HG03521 (cell line): ENCODE measurements around the gene SHISA9.

Experiments
- ATAC-seq: cut with Tn5 transposase; IDR thresholded peaks from one replicate; pipeline ENCODE4 v1.9.1; 2021; ENCODE audit warnings: mild to moderate bottlenecking, moderate library complexity; ENCODE audit not compliant: unreplicated experiment

The SHISA9 gene

DNA sequence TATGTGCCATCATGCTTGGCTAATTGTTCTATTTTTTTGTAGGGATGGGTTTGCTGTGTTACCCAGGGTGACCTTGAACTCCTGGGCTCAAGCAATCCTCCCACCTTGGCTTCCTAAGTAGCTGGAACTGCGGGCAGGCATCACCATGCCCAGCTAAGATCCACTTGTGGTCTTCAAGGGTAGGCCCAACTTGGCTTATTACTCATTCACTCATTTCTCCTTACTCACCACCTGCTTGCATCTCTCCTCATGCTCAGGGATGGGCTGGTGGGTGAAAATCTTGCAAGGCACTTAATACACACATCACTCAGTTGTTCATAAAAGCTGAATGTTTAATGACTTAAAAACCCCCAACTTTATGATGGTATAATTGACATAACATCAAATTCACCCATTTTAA is 207.8 kb downstream of the SHISA9 start:
- no peak for ATAC-seq

DNA sequence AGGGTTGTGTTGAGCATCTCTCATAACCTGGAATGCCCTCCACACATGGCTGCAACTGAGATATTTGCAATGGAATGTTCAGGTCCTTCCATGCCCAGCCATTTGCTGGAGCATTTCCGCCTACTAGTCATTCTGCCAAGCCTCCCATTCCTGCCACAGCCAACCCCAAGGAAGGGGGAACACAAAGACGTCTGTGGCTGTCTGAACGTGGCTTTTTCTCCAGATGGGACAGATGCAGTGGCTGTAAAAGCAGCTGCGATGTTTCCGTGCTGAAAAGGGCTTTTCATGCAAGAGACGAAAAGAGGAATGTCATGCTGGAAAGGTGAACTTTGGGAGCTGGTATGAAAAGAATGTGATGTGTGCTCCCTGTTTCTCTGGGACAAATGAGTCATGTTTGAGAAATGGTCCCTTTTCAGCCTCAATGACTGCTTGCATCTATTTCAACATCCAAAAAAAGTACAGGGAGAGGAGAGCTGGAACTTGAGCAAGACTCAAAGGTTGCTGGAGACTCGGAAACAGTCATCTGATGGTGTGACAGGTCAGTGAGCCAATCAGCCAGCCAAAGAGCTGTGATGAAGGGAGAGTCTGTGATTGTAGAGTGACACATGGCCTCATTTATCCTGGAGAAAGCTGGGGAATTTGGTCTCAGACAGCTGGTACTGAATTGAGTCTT is 208.9 kb downstream of the SHISA9 start:
- ATAC-seq = no peak

DNA sequence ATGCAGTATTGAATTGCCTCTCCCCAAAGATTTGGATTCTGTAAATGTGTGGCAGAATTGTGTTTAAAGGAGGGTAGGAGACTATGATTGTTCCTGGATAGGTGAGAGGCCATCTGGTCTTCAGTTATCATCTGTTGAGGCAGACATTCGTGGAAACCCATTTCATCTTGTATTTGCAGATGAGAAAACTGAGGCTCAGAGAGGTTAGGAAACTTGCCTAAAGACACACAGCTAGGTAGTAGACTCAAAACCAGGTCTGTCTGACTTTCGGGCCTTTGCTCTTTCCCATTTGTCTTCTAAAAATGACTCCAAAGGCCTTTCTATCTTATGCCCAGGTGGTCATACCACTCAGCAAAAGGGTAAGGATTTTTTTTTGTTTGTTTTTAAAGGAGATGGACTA is 210.3 kb downstream of the SHISA9 start:
- ATAC-seq = no peak

DNA sequence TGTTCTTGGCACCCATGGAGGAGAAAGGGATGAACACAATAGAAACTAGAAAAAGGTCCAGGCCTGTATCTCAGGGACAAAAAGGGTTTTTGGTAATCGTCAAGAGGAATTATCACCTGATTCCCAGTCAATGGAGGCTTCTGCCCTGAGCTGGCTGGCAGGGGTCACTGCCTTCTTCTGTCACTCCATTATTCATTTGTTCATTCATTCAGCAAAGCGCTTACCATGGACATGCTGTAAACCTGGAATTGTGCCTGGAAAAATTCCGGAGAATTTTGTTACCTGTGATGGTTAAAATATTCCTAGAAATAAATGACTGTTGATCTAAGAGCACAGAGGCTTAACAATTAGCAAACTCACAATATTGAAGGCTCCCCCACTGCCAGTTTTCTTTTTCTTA is 212.3 kb downstream of the SHISA9 start:
- no peak for ATAC-seq

DNA sequence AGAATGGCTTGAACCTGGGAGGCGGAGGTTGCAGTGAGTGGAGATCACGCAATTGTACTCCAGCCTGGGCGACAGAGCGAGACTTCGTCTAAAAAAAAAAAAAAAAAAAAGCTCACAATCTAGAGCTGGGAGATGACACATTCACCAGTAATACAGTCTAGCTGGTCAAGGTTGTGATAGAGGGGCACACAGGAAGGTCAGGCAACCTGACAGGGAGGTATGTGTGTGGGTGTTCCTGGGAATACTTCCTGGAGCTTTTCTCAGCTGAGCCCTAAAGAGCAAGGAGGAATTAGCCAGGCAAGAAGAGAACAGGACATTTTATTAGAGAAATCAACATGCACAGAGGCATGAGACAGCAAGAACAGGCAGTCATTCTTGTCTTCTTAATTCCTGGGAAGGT is 216.7 kb downstream of the SHISA9 start:
- ATAC-seq = no peak

DNA sequence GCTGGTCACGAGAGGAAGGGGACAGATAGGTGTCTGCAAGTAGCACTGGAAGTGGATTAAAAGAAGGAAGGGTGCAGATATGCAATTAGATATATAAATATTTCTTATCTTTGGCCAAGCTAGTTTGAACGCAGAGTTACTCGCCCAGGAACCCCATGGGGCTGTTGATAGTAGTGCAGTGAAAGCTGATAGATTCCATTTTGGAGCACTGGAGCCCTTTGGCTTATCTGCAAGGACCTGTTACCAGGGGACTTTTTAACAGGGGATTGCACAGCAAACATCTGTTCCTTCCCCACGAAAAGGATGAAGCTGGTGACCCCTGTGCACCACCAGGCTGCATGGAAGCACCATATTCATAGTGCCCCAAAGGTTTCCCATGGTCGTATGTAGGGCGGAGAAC is 218.7 kb downstream of the SHISA9 start:
- no peak for ATAC-seq

DNA sequence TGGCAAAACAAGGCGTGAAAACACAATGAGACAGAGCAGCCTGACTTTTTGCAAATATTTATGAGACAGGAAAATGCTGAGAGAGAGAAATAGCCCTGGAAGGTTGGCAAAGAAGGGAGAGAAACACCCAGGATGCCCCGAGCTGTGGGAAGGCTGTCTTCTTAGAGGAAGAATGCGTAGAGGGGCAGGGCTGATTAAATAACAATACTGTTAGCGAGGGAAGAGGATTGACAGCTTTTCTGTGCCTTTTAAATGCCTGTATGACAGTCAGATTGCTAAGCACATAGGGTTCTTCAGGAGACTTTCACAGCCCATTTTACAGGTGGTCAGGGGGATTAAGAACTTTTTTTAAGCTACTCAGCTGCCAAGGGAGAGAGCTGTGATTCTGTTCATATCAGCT is 219.2 kb downstream of the SHISA9 start:
- no peak for ATAC-seq

DNA sequence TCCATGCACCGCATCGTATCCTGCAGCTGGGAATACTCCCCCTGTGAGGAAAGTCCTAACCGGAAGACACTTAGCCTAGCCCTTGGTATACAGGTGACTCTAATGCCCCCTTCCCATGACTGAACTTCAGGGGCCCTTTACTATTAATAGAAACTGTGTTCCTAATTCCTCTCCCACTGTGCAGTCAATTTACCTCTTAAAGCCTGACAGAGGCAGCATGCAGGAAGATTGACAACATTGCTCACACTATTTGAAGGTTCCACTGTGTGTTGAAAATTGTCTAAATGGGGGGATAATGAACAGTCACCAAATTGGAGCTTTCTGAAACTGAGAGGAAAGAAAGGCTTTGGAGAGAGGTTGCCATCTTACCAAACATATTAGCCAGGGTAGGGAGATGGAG is 222.6 kb downstream of the SHISA9 start:
- no peak for ATAC-seq

DNA sequence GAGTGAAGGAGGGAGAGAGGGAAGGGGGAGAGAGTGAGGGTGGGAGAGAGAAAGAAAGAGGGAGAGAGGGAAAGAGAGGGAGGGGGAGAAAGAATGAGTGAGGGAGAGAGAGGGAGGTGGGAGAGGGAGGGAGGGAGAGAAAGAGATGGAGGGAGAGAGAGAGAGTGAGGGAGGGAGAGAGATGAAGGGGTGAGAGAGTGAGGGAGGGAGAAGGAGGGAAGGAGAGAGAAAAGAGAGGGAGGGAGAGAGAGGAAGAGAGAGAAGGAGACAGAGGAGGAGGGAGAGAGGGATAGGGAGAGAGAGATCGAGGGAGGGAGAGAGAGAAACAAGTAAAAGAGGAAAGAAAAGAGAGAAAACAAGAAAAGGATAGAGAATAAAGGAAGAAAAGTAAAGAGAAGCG is 225.7 kb downstream of the SHISA9 start:
- ATAC-seq = no peak

DNA sequence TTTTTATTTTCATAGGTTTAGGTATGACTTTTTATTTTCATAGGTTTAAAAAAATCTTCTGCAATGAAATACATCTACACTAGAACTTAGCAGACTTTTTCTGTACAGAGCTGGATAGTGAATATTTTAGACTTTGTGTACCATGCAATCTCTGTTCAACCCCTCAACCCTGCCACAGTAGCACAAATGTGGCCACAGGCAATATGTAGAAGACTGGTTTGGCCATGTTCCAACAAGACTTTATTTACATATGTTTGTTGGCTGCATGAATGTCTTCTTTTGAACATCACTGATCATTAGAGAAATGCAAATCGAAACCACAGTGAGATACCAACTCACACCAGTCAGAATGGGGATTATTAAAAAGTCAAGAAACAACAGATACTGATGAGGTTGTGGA is 229.2 kb downstream of the SHISA9 start:
- no peak for ATAC-seq

DNA sequence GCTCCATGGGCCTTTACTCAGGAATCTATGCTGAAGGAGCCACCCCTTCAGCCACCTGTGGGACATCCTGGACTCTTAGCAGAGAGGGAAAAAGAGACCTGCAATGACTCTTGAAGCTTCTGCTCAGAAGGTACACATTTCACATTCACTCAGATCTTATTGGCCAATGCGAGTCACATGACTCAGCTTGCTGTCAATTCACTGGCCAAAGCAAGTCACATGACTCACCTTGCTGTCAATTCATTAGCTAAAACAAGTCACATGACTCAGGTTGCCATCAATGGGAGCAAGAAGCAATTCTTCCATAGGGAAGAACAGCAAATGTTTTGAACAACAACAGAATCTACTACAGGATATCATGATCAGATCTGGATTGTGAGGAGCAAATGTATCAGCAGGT is 233.4 kb downstream of the SHISA9 start:
- no peak for ATAC-seq

DNA sequence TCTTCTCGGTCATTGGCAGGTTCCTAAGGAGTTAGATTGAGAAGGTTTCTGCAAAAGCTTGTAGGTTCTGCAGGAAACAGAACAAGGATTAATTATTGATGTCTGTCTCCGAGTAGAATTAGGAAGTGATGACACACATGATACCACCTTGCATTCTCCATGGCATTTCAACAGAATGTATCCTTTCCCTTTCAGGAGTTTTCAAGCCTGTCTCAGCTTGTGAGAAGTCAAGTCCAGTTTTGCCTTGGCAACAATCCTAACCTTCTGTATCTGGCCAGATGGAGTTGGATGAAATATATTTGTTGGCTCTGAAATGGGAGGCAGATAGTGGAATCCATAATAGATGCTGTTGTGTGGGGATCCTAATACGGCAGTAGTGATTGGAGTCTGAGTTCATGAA is 235.5 kb downstream of the SHISA9 start:
- no peak for ATAC-seq

DNA sequence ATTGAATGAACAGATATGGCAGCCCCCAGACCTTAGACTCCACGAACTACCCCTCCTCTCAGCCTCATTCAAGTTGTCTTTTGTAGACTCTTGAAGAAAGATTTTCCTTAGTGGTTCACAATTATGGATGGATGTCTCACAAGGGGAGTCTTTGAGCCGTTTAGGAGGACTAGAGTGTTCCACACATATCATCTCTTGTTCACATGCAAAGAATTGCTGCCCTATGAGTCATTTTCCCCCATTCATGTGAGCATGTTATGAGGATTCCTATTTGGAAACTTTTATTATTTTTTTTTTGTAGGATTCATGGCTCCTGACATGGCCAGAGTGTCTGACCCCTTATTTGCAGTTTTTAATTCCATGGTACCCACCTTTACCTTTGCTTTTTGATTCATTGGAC is 237.1 kb downstream of the SHISA9 start:
- no peak for ATAC-seq

DNA sequence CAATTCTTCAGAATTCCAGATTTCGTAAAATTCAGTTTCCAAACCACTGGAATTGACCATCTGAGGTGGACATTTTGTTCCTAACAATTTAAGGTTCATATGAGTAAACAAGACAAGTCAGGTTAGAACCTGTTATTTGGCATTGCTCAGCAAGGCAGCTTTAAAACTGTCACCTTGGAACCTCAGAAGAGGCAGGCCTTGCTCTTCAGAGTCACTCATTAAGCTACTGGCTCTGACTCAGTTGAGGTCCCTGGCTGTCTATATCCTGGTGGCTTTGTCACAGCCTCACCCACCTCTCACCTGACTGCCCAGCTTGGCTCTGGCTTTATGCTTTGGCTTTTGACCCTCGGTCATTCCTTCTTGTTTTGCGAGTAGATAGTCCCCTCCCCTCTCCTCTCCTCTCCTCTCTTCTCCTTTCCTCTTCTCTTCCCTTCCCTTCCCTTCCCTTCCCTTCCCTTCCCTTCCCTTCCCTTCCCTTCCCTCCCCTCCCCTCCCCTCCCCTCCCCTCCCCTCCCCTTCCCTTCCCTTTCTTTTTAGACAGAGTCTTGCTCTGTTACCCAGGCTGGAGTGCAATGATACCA is 238.4 kb downstream of the SHISA9 start:
- no peak for ATAC-seq

DNA sequence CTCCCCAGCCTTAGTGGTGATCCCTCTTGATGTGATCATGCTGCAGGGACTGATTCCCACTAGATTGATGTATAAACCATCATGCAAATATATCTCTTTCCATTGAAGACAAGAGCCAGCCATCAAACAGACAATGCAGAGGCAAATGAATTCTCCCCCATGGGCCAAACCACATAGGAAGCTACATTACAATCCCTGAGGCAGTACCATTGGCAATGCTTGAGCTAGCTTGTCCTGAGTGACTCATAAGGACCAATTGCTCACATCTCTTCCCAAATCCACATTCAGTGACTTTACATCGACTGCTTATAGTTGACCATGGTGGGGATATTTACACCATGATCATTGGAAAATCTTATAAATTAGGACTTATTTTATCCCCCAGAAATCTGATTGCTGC is 242.2 kb downstream of the SHISA9 start:
- ATAC-seq = no peak

DNA sequence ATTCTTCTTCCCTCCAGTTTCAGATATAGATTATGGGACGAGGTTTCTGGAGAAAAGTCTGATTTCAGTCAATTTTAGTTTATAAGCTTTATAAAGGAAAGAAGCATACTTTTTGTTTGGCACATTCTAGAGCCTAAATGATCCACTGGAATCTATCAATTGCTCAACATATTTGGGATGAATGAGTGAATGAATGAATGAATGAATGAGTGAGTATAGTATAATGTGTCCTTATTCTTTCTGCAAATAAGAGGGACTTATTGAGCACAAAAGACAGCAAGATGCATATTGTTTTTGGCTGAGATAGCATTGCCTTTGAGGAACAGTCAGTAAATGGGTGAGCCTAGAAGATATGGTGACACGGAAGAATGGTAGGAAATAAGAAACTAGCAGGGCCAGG is 245.4 kb downstream of the SHISA9 start:
- no peak for ATAC-seq

DNA sequence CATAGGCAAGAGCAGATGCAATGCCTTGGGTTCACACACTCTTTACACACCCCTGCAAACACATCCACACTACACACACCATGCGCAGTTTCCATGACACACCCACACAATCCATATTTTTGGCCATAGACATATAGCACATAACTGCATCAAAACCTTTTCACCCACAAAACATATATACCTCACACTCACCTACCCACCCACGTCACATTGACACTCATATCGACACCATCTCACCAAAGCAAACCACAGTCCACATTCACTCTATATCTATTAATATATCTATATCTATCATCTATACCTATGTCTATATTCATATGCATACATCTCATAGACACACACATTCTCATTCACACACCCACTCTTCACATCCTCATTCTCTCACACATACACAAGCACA is 246.9 kb downstream of the SHISA9 start:
- no peak for ATAC-seq

DNA sequence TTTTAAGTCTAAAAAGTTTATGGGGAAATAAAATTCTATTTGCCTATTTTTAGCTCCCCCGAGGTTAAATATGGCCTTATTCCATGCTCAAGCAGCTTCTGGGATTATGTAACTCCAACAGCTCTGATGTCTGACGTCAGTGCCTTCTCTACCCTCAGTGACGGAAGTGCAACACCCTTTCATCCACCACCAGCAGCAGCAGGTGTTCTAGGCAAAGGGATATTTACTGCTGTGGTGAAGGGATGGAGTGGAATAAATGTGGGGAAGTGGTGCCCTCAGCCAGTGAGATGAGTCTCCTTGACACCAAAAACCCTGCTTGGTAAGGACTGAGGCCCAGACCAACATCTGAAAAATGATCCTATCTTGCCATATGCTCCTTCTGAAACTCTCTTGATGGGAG is 247.4 kb downstream of the SHISA9 start:
- no peak for ATAC-seq

DNA sequence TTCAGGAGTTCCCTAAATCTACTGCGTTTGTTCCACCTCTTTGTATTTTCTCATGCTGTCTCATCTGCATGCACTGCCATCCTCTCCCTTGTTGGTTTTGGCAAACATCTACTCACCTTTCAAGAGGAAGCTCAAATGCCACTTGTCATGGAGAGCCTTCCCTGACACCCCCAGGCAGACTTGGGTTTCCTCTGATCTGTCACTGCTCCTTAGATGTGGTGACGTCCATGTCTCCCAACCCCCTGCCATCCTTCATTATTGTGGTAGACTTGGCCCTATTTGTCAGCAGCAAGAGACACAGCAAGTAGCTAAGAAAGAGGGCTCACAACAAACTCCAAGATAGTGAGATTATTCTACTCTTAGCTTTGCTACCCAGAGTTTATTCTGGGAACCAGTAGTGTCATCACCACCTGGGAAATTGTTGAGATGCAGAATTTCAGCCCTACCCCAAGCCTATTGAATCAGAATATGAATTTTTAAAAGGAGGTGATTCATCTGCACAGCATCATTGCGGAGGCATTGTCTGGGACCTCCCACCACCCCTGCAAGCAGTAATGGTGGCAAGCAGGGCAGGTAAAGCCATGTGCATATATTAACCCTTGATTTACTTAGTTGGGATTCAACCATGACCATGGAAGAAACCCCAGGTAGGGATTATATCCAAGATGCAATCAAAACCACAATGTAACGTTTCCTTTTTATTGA is 248.9 kb downstream of the SHISA9 start:
- no peak for ATAC-seq

DNA sequence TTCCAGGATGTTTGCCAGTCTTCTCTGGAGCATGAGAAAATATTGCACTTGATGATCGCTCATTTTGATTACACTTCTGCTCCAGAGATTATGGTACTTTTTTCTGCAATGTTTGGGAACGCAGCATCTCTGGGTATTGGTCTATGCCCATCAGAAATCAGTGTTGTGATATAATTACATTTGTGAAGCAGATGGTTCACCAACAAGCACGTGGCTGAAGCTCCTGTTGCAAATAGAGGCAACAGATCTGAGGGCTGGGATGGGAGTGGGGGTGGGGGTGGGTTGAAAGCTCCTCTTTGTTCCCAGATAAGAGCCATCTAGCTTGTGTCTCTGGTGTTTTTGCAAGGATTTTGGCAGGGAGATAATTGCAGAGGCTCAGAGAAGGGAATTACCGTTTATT is 252.3 kb downstream of the SHISA9 start:
- no peak for ATAC-seq

DNA sequence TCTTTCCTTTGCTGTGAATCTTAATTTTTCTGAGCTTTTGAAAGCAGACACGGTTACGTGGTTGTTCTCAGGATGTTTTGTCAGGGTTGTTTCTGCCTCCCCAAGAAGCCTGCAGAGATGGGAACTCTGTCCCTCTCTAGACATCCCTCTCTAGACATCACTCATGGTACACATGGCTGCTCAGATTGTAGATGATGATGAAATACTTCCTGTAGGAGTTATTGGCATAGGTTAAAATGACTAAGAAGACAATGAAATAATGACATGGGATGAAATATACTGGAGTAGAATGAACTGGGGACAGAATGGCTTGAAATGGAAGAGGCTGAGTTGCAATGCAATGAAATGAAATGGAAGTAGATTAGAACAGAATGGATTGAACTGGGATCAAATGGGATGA is 253.4 kb downstream of the SHISA9 start:
- no peak for ATAC-seq

DNA sequence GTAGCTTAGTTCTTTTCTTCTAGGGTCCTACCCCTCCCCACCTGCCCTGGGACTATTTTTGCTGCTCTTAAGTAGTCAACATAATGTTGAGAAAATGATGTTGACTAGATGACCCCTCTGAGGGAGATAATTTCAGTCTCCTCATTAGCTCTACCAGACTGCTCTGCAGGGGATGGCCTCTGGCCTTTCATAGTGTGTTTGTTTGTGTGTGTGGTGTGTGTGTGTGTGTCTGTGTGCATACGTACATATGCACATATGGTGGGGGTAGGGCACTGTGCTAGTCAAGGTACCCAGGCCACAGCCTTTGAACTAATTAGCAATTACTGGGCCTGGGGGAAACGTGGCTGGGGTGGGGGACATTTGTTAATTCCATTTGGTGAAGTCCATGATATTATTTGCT is 254.0 kb downstream of the SHISA9 start:
- no peak for ATAC-seq

DNA sequence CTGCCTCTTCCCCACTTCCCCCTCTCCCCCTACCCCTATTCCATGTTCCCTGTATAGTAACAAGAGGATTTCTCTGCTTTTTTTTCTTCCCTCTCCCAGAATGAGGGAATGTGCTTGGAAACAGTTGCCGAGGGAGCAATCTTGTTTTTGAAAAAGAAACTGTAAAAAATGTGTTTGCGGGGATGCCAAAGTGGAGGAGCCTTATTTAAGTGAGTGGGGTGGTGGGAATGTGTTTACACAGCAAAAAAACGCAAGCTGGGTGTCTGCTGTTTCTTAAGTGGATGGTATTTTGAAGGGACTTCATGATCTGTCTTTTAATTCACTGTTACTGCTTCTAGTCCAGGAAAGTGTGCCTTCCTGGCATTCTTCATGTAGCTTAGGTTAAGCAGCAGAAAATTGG is 254.4 kb downstream of the SHISA9 start:
- ATAC-seq = no peak
